GM23248 (cell line): ENCODE measurements around the gene HPX.

Experiments
- EZH2 ChIP-seq: fragments of 200-600 bp; sonication (generic); IDR thresholded peaks from 2 replicates; pipeline ENCODE4 v1.6.1; 2018; ENCODE audit warnings: antibody characterized with exemption, mild to moderate bottlenecking; ENCODE audit not compliant: insufficient read depth, poor library complexity, severe bottlenecking
- EZH2phosphoT487 ChIP-seq: fragments of 200-600 bp; sonication (generic); IDR thresholded peaks from 2 replicates; pipeline ENCODE4 v1.6.1; 2018; ENCODE audit warnings: antibody characterized with exemption, moderate library complexity, mild to moderate bottlenecking, low read depth; ENCODE audit not compliant: insufficient read depth

GRCh38 chr11:6405846-6406245 is 34.9 kb downstream of the HPX start:
- TF ChIP-seq EZH2 (no peak), EZH2phosphoT487 (no peak)
